H1 (cell line): ENCODE results near the gene MAGI3. TPM values are rescaled to one million over a fixed set of nuclear protein-coding genes. Genes with fewer than 3 reads are reported as not detected.

Experiments used
- BACH1 ChIP-seq: IDR thresholded peaks from 2 replicates; pipeline ENCODE4 v1.6.1; 2012; ENCODE audit warnings: low read length, improper control_type of control experiment
- GTF2F1 ChIP-seq: IDR thresholded peaks from 2 replicates; pipeline ENCODE4 v1.6.1; 2012; ENCODE audit warnings: low read depth, low read length, improper control_type of control experiment, borderline replicate concordance
- JUND ChIP-seq: IDR thresholded peaks from 2 replicates; pipeline ENCODE4 v1.6.1; 2011; ENCODE audit warnings: mild to moderate bottlenecking, improper control_type of control experiment, low read length
- KDM1A ChIP-seq: fragments of 200-600, 300-600 bp; sonication (generic); IDR thresholded peaks from 2 replicates; pipeline ENCODE4 v1.7.1; 2016; ENCODE audit warnings: mild to moderate bottlenecking, low read length, borderline replicate concordance
- KDM5A ChIP-seq: fragments of 200-600 bp; IDR thresholded peaks from 2 replicates; pipeline ENCODE4 v1.7.1; 2012; ENCODE audit warnings: mild to moderate bottlenecking, low read length, inconsistent platforms, mixed read lengths
- POLR2A ChIP-seq, 2 experiments: IDR thresholded peaks; 1 replicate in 1 of 2; 2 replicates in 1 of 2; pipeline ENCODE4 v1.6.1; 2011; ENCODE audit warnings: low read depth in 2 of 2, low read length in 2 of 2, mild to moderate bottlenecking in 2 of 2; ENCODE audit errors: control extremely low read depth in 1 of 2
- SP4 ChIP-seq: IDR thresholded peaks from 2 replicates; pipeline ENCODE4 v1.6.1; 2012; ENCODE audit warnings: low read length, inconsistent platforms
- polyA plus RNA-seq, 7 experiments: library from polyadenylated mRNA; depleted of rRNA in 3 of 7; stranded (reverse) in 5 of 7; unstranded in 2 of 7; fragments of >200 nt in 5 of 7; fragments of 200-250 nt in 2 of 7; gene quantifications; 1 replicate in 5 of 7; 2 replicates in 1 of 7; 4 replicates in 1 of 7; pipeline versions ENCODE4 v1.2.1 to v1.2.3, GENCODE V29; 2011 to 2013; ENCODE audit warnings: missing spikeins in 2 of 7, mixed read lengths in 2 of 7
- total RNA-seq: library from RNA; stranded (reverse); fragmentation: NEBNext Ultra II Directional; extraction: Animal tissue kit (Norgen Biotek cat#: 25700); gene quantifications from 2 replicates; pipeline ENCODE4 v1.2.1, GENCODE V29; 2021
- TF ChIP-seq, protein P1 (sequence below): fragments of 300-600 bp; sonication (generic); IDR thresholded peaks from 2 replicates; pipeline ENCODE4 v1.7.1; 2012; ENCODE audit warnings: low read length, moderate library complexity, mild to moderate bottlenecking, inconsistent platforms; ENCODE audit not compliant: insufficient replicate concordance

The MAGI3 gene
- total and polyA plus RNA-seq, 2 of the 8 experiments (the other 6 are each of a cell fraction or from before 2014, with no cell fraction given) = 2.3 to 7.8 TPM

DNA sequence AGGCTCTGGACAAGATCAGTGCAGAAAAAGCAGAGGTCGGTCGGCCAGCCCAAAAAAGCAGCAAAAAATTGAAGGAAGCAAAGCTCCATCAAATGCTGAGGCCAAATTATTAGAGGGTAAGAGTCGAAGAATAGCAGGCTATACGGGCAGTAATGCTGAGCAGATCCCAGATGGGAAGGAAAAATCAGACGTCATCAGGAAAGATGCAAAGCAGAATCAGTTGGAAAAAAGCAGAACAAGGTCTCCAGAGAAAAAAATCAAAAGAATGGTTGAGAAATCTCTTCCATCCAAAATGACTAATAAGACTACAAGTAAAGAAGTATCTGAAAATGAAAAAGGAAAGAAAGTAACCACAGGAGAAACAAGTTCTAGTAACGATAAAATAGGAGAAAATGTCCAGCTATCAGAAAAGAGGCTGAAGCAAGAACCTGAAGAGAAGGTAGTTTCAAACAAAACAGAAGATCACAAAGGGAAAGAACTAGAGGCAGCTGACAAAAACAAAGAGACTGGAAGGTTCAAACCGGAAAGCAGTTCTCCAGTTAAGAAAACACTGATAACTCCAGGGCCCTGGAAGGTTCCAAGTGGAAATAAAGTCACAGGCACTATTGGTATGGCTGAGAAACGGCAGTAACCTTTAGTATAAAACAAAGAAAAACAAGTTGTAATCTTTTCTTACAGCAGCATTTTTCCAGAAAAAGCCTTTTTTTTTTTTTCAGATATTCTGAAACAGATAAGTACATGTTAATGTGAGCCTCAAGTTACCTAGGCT is 293.3 kb downstream of the MAGI3 start (continued):
- TF ChIP-seq, protein P1, sequence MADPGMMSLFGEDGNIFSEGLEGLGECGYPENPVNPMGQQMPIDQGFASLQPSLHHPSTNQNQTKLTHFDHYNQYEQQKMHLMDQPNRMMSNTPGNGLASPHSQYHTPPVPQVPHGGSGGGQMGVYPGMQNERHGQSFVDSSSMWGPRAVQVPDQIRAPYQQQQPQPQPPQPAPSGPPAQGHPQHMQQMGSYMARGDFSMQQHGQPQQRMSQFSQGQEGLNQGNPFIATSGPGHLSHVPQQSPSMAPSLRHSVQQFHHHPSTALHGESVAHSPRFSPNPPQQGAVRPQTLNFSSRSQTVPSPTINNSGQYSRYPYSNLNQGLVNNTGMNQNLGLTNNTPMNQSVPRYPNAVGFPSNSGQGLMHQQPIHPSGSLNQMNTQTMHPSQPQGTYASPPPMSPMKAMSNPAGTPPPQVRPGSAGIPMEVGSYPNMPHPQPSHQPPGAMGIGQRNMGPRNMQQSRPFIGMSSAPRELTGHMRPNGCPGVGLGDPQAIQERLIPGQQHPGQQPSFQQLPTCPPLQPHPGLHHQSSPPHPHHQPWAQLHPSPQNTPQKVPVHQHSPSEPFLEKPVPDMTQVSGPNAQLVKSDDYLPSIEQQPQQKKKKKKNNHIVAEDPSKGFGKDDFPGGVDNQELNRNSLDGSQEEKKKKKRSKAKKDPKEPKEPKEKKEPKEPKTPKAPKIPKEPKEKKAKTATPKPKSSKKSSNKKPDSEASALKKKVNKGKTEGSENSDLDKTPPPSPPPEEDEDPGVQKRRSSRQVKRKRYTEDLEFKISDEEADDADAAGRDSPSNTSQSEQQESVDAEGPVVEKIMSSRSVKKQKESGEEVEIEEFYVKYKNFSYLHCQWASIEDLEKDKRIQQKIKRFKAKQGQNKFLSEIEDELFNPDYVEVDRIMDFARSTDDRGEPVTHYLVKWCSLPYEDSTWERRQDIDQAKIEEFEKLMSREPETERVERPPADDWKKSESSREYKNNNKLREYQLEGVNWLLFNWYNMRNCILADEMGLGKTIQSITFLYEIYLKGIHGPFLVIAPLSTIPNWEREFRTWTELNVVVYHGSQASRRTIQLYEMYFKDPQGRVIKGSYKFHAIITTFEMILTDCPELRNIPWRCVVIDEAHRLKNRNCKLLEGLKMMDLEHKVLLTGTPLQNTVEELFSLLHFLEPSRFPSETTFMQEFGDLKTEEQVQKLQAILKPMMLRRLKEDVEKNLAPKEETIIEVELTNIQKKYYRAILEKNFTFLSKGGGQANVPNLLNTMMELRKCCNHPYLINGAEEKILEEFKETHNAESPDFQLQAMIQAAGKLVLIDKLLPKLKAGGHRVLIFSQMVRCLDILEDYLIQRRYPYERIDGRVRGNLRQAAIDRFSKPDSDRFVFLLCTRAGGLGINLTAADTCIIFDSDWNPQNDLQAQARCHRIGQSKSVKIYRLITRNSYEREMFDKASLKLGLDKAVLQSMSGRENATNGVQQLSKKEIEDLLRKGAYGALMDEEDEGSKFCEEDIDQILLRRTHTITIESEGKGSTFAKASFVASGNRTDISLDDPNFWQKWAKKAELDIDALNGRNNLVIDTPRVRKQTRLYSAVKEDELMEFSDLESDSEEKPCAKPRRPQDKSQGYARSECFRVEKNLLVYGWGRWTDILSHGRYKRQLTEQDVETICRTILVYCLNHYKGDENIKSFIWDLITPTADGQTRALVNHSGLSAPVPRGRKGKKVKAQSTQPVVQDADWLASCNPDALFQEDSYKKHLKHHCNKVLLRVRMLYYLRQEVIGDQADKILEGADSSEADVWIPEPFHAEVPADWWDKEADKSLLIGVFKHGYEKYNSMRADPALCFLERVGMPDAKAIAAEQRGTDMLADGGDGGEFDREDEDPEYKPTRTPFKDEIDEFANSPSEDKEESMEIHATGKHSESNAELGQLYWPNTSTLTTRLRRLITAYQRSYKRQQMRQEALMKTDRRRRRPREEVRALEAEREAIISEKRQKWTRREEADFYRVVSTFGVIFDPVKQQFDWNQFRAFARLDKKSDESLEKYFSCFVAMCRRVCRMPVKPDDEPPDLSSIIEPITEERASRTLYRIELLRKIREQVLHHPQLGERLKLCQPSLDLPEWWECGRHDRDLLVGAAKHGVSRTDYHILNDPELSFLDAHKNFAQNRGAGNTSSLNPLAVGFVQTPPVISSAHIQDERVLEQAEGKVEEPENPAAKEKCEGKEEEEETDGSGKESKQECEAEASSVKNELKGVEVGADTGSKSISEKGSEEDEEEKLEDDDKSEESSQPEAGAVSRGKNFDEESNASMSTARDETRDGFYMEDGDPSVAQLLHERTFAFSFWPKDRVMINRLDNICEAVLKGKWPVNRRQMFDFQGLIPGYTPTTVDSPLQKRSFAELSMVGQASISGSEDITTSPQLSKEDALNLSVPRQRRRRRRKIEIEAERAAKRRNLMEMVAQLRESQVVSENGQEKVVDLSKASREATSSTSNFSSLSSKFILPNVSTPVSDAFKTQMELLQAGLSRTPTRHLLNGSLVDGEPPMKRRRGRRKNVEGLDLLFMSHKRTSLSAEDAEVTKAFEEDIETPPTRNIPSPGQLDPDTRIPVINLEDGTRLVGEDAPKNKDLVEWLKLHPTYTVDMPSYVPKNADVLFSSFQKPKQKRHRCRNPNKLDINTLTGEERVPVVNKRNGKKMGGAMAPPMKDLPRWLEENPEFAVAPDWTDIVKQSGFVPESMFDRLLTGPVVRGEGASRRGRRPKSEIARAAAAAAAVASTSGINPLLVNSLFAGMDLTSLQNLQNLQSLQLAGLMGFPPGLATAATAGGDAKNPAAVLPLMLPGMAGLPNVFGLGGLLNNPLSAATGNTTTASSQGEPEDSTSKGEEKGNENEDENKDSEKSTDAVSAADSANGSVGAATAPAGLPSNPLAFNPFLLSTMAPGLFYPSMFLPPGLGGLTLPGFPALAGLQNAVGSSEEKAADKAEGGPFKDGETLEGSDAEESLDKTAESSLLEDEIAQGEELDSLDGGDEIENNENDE = no peak
- no peak for TF ChIP-seq POLR2A (IDR thresholded peaks at IDR 0.05; ENCODE audit: control extremely low read depth in 1 of 2, low read depth in 2 of 2, low read length in 2 of 2)
- no peak for TF ChIP-seq SP4
- no peak for TF ChIP-seq JUND
- no peak for TF ChIP-seq GTF2F1
- TF ChIP-seq BACH1 = no peak
- TF ChIP-seq KDM5A = no peak
- TF ChIP-seq KDM1A = no peak
